ENCODE results near the gene CDC40. TPM values are rescaled to one million over a fixed set of nuclear protein-coding genes. Genes with fewer than 3 reads are reported as not detected.

The CDC40 gene
- total RNA-seq, 1 experiment from 2014 or later, result 16.8 TPM

DNA sequence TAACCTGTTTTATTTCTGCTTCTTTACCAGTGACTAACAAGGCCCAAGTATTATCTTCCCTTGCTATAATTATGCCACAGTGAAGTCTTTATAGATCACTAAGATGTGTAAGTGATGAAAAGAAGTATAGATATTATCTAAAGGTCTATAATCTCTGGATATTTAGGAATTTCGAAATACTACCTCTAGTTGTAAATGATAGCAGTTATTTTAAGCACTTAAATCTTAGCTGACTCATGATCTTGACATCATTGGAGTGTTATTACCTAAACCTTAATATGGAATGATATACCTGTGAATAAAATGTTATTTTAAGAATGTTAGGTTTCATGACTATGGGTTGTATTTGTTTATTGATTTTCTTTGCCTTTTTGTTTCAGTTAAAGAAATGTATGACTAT is 31.5 kb downstream of the CDC40 start:
- DNase-seq (ENCODE audit: unreplicated experiment), result no peak
- ChIA-PET CTCF (interaction anchor here (0.6 kb wide), 2 partner anchors 110 to 685 kb away, joined by 3 to 5 read pairs; no protein-coding TSS in a partner anchor), POLR2A (interaction anchor here (1.3 kb wide), 1 partner anchor 32 kb away, joined by 3 read pairs; the partner anchor contains the start of genes CDC40 and WASF1)
- H3K27me3 Mint-ChIP-seq (ENCODE audit: insufficient read depth, unreplicated experiment), result no peaks in the 10 kb centered on the region
- no TSS peak for BruUV-seq (replicated peaks)
- H3K4me1 Mint-ChIP-seq (ENCODE audit: insufficient read depth, unreplicated experiment), result no peaks in the 10 kb centered on the region
- no peak overlapping the region for H3K4me3 Mint-ChIP-seq (ENCODE audit: unreplicated experiment)
- TF ChIP-seq, protein P1, sequence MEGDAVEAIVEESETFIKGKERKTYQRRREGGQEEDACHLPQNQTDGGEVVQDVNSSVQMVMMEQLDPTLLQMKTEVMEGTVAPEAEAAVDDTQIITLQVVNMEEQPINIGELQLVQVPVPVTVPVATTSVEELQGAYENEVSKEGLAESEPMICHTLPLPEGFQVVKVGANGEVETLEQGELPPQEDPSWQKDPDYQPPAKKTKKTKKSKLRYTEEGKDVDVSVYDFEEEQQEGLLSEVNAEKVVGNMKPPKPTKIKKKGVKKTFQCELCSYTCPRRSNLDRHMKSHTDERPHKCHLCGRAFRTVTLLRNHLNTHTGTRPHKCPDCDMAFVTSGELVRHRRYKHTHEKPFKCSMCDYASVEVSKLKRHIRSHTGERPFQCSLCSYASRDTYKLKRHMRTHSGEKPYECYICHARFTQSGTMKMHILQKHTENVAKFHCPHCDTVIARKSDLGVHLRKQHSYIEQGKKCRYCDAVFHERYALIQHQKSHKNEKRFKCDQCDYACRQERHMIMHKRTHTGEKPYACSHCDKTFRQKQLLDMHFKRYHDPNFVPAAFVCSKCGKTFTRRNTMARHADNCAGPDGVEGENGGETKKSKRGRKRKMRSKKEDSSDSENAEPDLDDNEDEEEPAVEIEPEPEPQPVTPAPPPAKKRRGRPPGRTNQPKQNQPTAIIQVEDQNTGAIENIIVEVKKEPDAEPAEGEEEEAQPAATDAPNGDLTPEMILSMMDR (IDR thresholded peaks at IDR 0.05; ENCODE audit: unreplicated experiment), result no peak
- H3K36me3 Mint-ChIP-seq (ENCODE audit: insufficient read depth, unreplicated experiment), result peaks cover 69% of the 10 kb centered on the region
- H3K9me3 Mint-ChIP-seq (ENCODE audit: unreplicated experiment), result no peaks in the 10 kb centered on the region
- H3K27ac Mint-ChIP-seq (ENCODE audit: low read depth, unreplicated experiment), result no peak overlapping the region
- intact Hi-C loops (cut with micrococcal nuclease), result no loop called here

DNA sequence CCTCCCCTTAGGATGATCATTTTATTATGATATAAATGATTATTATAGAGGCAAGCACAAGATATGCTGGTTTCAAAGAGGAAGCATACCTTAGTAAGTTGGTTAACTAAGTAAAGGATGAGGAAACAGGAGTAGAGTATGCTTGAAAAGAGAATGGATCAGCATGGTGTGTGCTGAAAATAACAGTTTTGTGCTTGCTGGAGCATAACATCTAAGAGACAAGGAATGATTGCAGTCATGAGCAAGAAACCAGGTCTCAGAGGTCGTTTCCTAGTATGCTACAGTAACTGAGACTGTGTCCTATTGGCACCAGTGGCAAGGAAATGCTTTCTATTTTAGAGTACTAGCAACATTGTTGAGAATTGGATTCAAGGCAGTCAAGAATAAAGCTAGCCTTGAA is 34.1 kb downstream of the CDC40 start:
- Mint-ChIP-seq H3K36me3 (ENCODE audit: insufficient read depth, unreplicated experiment) (peaks cover 69% of the 10 kb centered on the region), H3K4me3 (ENCODE audit: unreplicated experiment) (no peak overlapping the region), H3K27ac (ENCODE audit: low read depth, unreplicated experiment) (no peak overlapping the region), H3K4me1 (ENCODE audit: insufficient read depth, unreplicated experiment) (no peaks in the 10 kb centered on the region), H3K27me3 (ENCODE audit: insufficient read depth, unreplicated experiment) (no peaks in the 10 kb centered on the region), H3K9me3 (ENCODE audit: unreplicated experiment) (no peaks in the 10 kb centered on the region)
- TF ChIP-seq, protein P1 (IDR thresholded peaks at IDR 0.05; ENCODE audit: unreplicated experiment), result no peak
- intact Hi-C loops (cut with micrococcal nuclease), result no loop called here
- ChIA-PET CTCF (interaction anchor here (1.6 kb wide), 1 partner anchor 8 kb away, joined by 6 read pairs; no protein-coding TSS in a partner anchor), POLR2A (interaction anchor here (0.6 to 1.1 kb wide), 3 partner anchors 9 to 115 kb away, joined by 3 to 4 read pairs (median 3); no protein-coding TSS in a partner anchor)
- DNase-seq (ENCODE audit: unreplicated experiment), result no peak
- BruUV-seq (replicated peaks), result no TSS peak

DNA sequence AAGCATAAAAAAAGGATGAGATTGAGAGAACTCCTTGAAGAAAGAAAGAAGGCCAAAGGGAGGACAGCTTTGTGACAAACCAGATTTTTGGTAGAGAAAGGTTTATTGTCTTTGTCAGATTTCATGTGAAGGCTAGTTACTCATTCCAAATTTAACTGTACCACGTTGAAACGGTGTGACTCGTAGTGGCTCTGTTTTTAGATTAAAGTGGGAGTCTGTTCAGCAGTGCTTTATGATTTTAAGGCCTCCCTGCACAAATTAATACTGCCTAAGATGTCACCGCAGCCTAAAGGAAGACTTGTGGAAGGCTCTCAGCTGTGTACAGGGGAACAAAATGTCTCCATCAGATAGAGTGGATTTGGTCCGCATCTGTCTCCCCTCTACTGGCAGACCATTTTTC is 35.9 kb downstream of the CDC40 start:
- Mint-ChIP-seq H3K4me1 (ENCODE audit: insufficient read depth, unreplicated experiment) (no peaks in the 10 kb centered on the region), H3K36me3 (ENCODE audit: insufficient read depth, unreplicated experiment) (peaks cover 73% of the 10 kb centered on the region), H3K27me3 (ENCODE audit: insufficient read depth, unreplicated experiment) (no peaks in the 10 kb centered on the region), H3K27ac (ENCODE audit: low read depth, unreplicated experiment) (no peak overlapping the region), H3K9me3 (ENCODE audit: unreplicated experiment) (no peaks in the 10 kb centered on the region), H3K4me3 (ENCODE audit: unreplicated experiment) (no peak overlapping the region)
- TF ChIP-seq, protein P1 (IDR thresholded peaks at IDR 0.05; ENCODE audit: unreplicated experiment), result no peak
- intact Hi-C loops (cut with micrococcal nuclease), result no loop called here
- ChIA-PET CTCF (interaction anchor here (1.6 kb wide), 1 partner anchor 9 kb away, joined by 6 read pairs; no protein-coding TSS in a partner anchor), POLR2A (no interaction called here)
- no TSS peak for BruUV-seq (replicated peaks)
- no peak for DNase-seq (ENCODE audit: unreplicated experiment)

DNA sequence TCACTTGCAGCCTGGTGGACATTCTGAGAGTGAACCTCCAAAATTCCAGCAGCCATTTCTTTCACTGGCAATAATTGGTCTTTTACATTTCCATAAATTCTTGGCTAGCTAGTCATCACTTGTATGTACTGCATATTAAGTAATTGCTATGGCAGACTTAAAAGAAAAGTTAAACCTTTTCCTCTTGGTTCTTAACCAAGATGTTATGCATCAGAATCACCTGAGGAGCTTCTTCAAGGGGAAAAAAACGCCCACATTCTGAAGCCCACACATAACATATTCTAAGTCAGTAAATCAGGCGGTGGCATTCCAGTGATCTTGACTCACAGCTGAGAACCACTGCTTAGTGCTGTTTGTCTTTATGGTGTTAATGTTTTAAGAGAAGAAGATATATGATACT is 37.0 kb downstream of the CDC40 start:
- TF ChIP-seq, protein P1 (IDR thresholded peaks at IDR 0.05; ENCODE audit: unreplicated experiment), result no peak
- intact Hi-C loops (cut with micrococcal nuclease), result no loop called here
- Mint-ChIP-seq H3K4me3 (ENCODE audit: unreplicated experiment) (no peak overlapping the region), H3K9me3 (ENCODE audit: unreplicated experiment) (no peaks in the 10 kb centered on the region), H3K4me1 (ENCODE audit: insufficient read depth, unreplicated experiment) (no peaks in the 10 kb centered on the region), H3K27ac (ENCODE audit: low read depth, unreplicated experiment) (no peak overlapping the region), H3K27me3 (ENCODE audit: insufficient read depth, unreplicated experiment) (no peaks in the 10 kb centered on the region), H3K36me3 (ENCODE audit: insufficient read depth, unreplicated experiment) (peaks cover 77% of the 10 kb centered on the region)
- POLR2A ChIA-PET, result no interaction called here
- no peak for DNase-seq (ENCODE audit: unreplicated experiment)
- no TSS peak for BruUV-seq (replicated peaks)
- CTCF ChIA-PET, result interaction anchor here (0.6 kb wide), 1 partner anchor 295 kb away, joined by 3 read pairs; no protein-coding TSS in a partner anchor

Data from MCF 10A (cell line).